NOMO-1 (cell line): ENCODE data around the gene ATXN1.
"Not testable (repeated sequence)": the region's sequence is repeated elsewhere in the genome, so short reads cannot be mapped to it uniquely, and the experiment has no call there.

Experiments used
- DNase-seq, 2 experiments: peaks; one replicate each; lab custom pipeline; 2025; ENCODE audit not compliant: unreplicated experiment in 2 of 2; lab: John Stamatoyannopoulos, UW

The ATXN1 gene

DNA sequence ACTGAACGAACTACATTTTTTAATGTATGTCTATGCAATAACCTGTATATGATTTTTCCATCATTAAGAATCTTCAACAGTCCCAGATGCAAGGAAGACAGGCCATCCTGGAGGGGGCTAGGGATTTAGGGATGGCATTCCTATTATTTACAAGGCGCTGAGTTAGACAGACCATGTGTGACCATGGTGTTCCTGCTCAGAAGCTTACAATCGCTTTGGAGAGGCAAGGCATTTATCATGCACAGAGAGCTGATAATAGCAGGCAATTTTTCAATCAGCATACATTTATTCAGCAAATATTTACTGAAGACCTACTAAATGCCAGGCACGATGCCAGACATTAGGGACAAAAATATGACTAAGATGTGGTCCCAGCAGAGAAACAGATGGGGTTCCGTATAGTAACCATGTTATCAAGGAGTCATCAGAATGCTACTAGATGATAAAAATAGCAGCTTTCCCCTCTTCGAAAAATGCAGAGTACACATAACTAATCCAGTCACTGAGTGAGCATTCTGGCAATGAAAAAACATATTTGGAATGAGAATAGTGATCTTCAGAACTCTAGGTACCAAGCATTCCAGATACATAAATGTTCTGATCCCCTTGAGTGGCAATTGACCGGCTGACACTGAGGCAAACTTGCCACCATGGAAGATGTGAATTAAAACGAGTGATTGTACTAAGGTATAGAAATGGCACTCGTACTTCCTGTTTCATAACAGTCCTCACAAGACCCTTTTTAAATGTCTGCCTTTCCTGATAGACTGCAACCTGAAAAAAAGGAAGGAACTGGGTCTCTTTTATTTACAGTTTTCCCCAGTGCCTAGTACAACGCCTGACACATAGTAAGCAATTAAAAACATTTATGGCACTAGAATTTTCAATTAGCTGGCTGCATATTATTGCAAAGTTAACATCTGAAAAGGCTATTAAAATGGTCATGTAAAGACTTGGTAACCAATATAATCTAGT, 135.7 kb downstream of the ATXN1 start:
- DNase-seq = peak; percentile 18 to 60

DNA sequence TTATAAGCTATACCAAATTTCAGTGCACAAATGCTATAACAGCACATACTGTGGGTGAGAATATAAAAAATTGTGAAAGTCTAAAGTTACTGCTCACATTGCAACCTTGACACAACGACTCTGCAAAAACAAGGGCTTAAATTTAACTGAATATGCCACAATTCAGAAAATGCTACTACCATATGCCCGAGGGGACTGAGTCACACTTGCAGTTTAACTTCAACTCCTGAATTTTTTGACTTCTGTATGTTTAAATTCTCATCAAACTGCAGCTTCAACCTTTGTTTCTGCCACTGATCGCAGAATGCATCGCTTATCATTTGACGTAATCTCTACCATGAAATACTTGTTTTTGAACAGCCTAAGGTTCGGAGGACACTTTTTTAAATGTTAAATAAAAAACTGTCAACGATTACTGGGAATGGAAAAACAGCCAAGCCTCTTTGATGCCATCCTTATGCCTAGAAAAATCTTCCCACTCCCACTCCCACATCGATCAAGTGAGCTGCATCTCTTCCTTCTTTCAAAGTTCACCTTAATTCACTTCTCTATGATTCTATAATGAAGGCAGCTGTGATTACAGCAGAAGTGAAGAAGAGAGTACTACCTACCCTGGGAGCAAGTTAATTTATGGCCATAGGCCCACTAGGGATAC, 136.5 kb downstream of the ATXN1 start:
- DNase-seq = no peak

DNA sequence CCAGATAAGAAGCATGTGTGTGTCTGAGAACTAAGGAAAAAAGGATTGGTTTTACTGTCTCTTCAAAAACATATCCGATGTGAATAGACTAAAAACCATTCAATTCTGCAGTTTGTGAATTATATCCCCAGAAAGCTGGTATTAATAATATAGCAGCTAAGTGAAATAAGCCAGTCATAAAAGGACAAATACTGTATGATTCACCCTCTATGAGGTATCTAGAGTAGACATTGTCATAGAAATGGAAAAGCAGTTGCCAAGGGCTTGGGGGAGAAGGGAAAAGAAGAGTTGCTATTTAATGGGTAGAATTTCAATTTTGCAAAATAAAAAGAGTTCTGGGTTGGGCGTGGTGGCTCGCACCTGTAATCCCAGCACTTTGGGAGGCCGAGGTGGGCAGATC, 137.5 kb downstream of the ATXN1 start:
- DNase-seq = no peak

DNA sequence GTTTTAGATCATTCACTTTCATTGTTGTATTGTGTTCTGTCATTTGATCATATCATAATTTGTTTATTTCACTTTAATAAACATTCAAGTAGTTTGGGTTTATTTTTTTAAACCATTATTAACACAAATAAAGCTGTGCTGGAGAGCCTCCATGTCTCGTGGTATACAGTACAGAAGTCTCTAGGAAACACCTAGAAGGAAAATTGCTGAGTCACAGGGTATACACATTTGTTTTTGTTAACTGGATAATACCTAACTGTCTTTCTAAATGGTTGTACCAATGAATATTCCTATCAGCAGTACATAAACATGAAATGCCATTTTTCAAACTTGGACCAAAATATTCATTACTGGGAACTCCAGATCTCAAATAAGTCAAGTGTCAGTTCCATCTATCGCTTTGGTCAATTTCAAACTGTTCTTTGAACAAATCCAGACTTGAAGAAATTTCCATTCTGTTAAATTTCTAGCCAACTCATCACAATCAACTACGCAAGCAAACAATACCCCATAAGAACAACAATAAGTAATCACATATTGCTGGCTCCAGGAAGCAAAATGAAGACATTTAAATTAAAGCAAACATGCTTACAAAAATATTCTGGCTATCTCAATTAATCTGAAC, 138.1 kb downstream of the ATXN1 start:
- DNase-seq = no peak

DNA sequence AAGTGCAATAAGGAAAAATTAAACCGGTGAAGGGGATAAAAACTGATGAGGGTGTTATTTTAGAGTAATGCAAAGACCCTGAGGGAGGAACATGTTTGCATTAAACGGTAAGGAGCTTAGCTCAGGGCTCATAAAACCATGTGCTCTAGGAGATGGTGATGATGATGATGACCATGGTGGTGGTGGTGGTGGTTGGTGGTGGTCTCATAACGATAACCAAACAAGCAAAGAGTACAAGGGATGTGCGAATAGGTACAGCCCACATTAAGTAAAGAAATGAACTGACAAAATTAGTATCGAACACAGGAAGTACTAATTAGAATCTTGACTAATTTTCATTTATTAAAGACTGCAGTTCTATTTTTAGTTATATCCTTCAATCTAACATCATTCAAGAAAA, 139.1 kb downstream of the ATXN1 start:
- no peak for DNase-seq

DNA sequence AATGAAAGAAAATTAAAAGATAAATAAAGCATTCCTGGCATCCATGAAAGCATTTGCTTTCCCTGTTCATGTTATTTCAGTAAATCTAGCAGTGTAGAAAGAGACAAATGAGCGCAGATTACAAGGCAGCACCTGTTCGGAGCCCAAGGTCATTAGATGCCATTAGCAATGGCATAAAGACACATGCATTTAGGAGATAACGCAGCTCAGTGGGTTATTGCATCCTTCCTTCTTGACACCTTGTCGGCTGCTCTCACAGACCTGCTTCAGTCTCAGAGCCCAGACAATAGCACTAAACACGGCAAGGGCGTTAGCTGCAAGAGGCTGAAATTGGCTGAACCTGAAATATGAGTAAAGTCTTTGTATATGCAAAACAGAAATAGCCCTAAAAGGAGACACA, 140.3 kb downstream of the ATXN1 start:
- DNase-seq = no peak

DNA sequence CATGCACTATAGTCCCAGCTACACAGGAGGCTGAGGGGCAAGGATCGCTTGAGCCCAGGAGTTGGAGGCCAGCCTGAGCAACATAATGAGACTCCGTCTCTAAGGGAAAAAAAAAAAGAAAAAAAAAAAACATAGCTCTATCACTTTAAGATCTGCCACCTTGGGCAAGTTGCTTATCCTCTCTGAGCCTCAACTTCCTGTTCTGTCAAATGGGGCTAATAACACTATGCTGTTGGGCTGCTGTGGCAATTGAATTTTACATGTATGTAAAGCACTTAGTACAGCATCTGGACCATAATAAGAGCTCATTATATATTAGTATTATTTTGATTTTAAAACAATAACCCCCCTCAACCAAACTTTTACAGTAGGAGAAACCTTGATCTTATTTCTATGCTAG, 141.5 kb downstream of the ATXN1 start:
- no peak for DNase-seq

DNA sequence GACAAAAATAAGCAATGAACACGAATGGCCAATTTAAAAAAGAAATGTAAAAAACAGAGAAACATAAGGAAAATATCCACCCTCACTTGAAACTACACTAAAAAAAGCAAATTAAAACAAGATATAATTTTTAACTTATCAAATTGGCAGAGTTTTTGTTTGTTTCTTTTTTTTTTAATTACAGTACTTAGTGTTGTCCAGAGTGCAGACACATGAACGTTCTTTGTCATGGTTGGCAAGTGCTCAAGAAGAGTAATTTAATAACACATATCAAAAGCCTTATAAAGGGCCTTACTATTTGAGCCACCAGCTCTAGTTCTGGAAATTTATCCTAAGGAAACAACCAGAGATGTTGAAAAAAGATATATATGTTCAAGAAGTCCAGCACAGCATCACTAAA, 142.3 kb downstream of the ATXN1 start:
- DNase-seq = no peak

DNA sequence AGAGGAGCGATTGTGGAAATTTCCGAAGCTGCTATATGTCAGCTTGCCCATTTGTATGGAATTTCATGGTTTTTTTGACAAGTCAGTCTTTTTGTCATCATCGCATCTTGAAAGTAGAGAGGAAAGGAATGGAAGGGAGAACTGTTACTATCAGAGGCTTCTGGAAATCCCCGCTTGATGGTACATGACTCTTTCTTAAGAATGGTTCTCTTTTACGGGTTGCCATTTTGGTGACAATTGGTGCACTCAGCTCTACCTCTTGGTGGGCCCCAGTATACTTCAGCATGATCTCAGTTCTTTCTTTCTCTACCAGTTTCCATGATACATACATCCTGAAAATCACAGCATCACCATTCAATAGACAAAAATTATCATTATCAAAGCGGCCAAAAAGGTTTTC, 146.0 kb downstream of the ATXN1 start:
- not testable (repeated sequence) for DNase-seq

DNA sequence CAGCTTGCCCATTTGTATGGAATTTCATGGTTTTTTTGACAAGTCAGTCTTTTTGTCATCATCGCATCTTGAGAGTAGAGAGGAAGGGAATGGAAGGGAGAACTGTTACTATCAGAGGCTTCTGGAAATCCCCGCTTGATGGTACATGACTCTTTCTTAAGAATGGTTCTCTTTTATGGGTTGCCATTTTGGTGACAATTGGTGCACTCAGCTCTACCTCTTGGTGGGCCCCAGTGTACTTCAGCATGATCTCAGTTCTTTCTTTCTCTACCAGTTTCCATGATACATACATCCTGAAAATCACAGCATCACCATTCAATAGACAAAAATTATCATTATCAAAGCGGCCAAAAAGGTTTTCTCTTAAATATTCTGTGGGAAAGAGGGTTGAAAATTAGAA, 147.1 kb downstream of the ATXN1 start:
- not testable (repeated sequence) for DNase-seq

DNA sequence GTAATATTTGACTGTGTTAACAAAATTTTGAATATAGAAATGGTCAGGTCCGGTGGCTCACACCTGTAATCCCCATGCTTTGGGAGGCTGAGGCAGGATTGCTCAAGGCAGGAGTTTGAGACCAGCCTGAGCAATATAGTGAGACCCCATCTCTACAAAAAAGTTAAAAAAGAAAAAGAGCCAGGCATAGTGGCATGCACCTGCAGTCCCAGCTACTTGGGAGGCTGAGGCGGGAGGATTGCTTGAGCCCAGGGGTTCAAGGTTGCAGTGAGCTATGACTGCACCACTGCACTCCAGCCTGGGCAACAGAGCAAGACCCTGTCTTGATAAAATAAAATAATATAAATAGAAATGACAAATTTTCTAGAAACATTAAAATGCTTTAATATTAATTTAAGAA, 147.8 kb downstream of the ATXN1 start:
- not testable (repeated sequence) for DNase-seq

DNA sequence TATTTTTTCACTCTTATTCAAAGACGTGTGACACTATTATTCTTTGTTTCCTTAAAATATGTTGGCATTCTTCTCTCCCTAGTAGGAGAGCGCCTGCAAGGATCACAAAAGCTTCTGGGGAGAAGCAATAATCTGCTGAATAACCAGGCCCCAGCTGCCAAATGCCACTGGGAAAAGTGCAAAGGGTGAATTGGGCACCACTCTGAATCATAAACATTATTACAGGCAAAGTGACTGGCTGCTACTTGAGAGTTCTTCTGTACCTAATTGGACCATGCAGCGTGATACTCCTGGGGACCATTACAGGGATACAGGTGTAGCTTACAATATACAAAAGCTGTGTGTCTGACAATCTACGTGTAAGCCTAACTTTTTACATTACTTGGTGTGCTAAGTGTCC, 152.8 kb downstream of the ATXN1 start:
- no peak for DNase-seq

DNA sequence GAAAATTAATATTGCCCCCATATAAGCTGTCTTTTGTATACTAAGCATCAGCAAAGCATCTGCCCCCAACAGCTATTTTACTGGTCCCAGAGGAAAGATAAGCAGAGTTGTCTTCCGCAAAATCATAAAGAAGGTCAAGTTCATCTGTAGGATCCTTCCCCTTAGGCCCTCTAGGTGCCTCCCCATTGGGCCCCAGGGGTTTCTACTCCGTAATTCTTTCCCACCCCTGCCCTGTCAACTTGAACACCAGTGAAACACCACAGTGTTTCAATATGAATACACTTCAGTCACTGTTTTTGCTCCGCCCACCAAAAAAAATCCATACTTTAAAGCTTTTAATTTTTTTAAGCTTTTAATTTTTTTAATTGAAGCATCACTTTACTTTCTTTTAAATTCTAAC, 159.2 kb downstream of the ATXN1 start:
- no peak for DNase-seq

DNA sequence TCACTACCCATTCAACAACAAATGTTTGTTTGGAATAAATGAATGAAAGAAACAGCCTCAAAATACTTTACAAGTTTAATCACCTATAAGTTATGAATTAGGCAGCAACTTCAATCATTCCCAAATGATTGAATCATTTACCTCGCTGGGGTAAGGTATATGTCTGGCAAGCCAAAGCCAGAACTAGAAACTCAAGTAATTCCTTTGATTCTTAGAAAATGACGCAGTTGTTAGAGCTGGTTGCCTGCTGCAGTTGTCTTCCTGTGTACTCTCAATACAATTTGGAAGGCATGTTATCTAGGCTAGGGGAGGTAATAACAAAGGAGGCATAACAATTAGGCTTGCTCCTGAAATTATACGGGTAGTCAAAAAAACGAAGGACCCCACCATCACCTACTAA, 160.6 kb downstream of the ATXN1 start:
- no peak for DNase-seq

DNA sequence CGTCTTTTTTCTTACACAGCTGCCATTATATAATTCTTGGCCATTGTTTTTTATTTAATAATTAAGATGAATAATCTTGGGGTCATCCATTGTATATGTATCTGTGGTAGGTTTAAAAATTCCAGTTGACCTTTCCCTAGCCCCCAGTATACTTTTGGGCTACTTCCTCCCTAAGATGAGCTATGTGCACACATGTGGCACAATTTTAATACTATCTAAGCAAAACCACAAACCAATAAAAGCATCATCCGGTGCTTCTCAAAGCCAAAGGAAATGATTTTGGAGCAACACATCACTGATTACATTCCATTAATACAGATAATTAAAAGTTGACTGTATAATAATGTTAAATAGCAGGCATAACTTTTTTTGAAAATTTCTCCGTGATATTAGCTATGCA, 161.2 kb downstream of the ATXN1 start:
- DNase-seq = peak in 1 of 2 experiments; percentile 53

DNA sequence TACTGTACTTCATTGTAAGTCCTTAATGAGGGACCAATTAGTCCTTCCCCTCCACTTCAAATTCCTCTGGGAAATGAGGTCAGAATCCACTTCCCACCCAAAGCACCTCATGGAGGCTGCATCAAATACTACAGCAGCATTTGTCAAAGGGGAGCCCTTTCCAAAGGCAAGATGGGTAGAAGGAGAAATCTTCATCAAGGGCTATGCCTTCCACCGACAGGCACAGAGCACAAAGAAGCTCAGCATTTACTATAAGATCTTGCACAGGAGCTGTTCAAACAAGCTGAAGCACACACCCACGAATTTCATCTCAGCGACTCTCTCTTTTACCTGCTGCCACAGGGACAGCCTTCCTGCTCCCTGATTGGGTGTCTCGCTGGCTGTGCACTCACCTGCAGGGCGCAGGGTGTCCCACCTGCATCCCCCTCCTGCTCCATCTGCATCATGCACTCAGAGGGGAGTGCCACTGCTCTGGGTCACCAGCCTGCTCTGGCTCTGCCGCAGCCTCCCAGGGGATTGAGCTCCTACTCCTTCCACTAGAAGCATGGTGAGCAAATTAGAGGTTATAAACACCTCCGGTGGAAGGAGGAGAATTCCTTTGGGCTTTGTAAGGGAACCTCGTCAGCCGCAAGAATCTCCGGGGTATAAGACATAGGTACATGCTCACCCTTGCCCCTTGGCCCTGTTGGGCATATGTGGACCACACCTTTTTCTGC, 164.5 kb downstream of the ATXN1 start:
- DNase-seq = no peak

DNA sequence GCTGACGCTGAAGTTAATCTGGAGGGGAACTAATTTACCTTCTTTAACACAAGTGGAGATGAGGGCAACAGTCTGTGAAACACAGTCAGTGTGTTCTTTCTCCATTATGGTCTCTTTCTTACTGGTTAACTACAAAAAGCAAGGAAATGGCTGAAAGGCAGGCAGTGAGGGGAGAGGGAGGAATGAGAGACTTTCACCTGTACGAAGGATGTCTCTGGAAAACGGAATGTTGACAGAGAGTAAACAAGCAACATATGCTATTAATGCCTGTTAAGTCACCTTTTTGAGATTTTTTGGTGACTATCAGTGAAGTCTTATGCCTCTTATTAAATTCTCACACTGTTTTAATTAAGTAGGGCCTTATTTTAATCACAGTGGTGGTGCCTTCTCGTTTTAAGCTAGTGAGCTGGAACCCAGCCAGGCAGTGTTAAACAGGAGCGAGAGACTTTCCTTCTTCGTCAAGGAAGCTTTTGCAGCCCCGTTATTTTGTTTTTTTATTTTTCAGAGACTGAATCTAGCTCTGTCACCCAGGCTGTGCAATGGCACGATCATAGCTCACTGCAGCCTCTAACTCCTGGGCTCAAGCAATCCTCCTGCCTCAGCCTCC, 165.6 kb downstream of the ATXN1 start:
- DNase-seq = no peak

DNA sequence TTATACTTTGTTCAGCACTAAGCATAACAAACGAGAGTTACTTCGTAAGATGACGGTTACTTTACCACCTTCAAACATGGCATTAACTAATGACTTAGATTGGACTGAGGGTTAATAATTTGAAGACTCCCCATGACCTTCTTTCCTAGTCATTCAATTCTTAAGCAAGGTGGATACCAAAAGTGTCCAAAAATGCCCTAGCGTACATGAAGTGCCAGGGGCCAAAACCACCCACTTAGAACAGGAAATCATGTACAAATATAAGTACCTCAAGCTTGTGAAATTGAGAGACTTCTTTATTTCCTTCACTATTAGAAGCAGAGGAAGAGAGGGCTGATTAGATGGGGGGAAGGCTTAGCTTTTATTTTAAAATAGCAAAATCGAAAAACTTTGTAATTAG, 166.4 kb downstream of the ATXN1 start:
- peak; percentile 65 to 75 for DNase-seq

DNA sequence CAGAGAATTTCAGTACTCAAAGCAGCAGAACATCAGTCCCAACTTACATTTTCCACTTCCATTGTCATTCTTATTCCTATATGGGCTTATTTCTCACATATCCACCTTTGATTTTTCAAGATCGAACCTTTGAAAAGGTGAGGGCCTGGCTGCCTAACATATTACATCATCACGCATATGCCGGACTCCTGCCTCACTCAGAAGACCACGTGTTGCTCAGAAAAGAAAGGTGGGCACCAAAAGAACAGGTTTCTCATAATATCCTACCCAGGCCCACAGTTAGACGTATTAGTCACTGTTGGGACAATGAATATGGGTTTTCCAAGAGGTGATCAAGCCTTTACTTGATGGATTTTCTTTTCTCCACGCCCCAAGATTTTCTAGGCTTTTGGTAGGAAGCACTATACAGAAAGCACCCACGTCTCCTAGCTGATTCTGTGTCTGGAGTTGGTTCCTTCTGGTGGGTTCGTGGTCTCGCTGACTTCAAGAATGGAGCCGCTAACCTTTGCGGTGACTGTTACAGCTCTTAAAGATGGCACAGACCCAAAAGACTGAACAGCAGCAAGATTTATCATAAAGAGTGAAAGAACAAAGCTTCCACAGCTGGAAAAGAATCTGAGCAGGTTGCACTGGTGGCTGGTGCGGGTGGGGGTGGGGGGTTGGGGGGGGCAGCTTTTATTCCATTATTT, 168.9 kb downstream of the ATXN1 start:
- DNase-seq = no peak
